A549 (cell line): Measurements from ENCODE around the gene FRMD8.

ENCODE experiments used
- BHLHE40 ChIP-seq: IDR thresholded peaks from 2 replicates; pipeline ENCODE4 v1.6.1; 2012; ENCODE audit warnings: low read depth, low read length, inconsistent platforms
- E2F6 ChIP-seq: IDR thresholded peaks from 2 replicates; pipeline ENCODE4 v1.6.1; 2012; ENCODE audit warnings: low read depth, borderline replicate concordance
- EP300 ChIP-seq, 2 experiments: fragments of >200 bp; sonication (Bioruptor Twin); formaldehyde crosslinking; IDR thresholded peaks; 2 replicates in 1 of 2; 3 replicates in 1 of 2; pipeline ENCODE4 v1.6.1; 2016 to 2017
- MAZ ChIP-seq: fragments of 150-350 bp; IDR thresholded peaks from 2 replicates; pipeline ENCODE4 v1.6.1; 2014; ENCODE audit warnings: antibody characterized with exemption, low read depth, low read length, borderline replicate concordance
- NFE2L2 ChIP-seq: fragments of 150-350 bp; conservative IDR thresholded peaks from 2 replicates; pipeline ENCODE4 v1.6.1; 2014; ENCODE audit warnings: low read length
- PBX3 ChIP-seq: IDR thresholded peaks from 2 replicates; pipeline ENCODE4 v1.6.1; 2012
- POLR2A ChIP-seq: IDR thresholded peaks from 2 replicates; pipeline ENCODE4 v1.6.1; 2012; ENCODE audit warnings: mild to moderate bottlenecking, low read length
- POLR2AphosphoS2 ChIP-seq: conservative IDR thresholded peaks from 2 replicates; pipeline ENCODE4 v1.6.1; 2012; ENCODE audit warnings: low read length, improper control_type of control experiment, inconsistent platforms
- RCOR1 ChIP-seq: fragments of 150-350 bp; IDR thresholded peaks from 2 replicates; pipeline ENCODE4 v1.6.1; 2014; ENCODE audit warnings: antibody characterized with exemption, low read length, low read depth
- REST ChIP-seq: fragments of 200-600 bp; sonication (generic); IDR thresholded peaks from 2 replicates; pipeline ENCODE4 v1.6.1; 2016; ENCODE audit warnings: antibody characterized with exemption, mild to moderate bottlenecking, moderate library complexity
- SMC3 ChIP-seq: fragments of >200 bp; sonication (Bioruptor Twin); formaldehyde crosslinking; IDR thresholded peaks from 3 replicates; pipeline ENCODE4 v1.6.1; 2018; ENCODE audit warnings: inconsistent platforms
- TF ChIP-seq, protein P1 (sequence below): fragments of >200 bp; sonication (Bioruptor Twin); formaldehyde crosslinking; IDR thresholded peaks from 3 replicates; pipeline ENCODE4 v1.5.1; 2016
- TF ChIP-seq, protein P2 (sequence below): IDR thresholded peaks from 2 replicates; pipeline ENCODE4 v1.6.1; 2012

GRCh38 chr11:65392186-65392829 lies 5.9 kb downstream of the FRMD8 start:
- TF ChIP-seq, protein P1, sequence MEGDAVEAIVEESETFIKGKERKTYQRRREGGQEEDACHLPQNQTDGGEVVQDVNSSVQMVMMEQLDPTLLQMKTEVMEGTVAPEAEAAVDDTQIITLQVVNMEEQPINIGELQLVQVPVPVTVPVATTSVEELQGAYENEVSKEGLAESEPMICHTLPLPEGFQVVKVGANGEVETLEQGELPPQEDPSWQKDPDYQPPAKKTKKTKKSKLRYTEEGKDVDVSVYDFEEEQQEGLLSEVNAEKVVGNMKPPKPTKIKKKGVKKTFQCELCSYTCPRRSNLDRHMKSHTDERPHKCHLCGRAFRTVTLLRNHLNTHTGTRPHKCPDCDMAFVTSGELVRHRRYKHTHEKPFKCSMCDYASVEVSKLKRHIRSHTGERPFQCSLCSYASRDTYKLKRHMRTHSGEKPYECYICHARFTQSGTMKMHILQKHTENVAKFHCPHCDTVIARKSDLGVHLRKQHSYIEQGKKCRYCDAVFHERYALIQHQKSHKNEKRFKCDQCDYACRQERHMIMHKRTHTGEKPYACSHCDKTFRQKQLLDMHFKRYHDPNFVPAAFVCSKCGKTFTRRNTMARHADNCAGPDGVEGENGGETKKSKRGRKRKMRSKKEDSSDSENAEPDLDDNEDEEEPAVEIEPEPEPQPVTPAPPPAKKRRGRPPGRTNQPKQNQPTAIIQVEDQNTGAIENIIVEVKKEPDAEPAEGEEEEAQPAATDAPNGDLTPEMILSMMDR, result no peak
- TF ChIP-seq POLR2A (no peak), BHLHE40 (no peak), SMC3 (no peak), RCOR1 (no peak), EP300 (IDR thresholded peaks at IDR 0.05) (no peak), REST (no peak), PBX3 (no peak), MAZ (no peak), E2F6 (no peak), NFE2L2 (no peak), POLR2AphosphoS2 (no peak)
- TF ChIP-seq, protein P2, sequence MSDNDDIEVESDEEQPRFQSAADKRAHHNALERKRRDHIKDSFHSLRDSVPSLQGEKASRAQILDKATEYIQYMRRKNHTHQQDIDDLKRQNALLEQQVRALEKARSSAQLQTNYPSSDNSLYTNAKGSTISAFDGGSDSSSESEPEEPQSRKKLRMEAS, result no peak
